ENCODE data around the gene VAPA. TPM values are rescaled to one million over a fixed set of nuclear protein-coding genes. Genes with fewer than 3 reads are reported as not detected.

Gene VAPA
- polyA plus RNA-seq, 3 donors, result 106 to 393 (median 334) TPM

DNA sequence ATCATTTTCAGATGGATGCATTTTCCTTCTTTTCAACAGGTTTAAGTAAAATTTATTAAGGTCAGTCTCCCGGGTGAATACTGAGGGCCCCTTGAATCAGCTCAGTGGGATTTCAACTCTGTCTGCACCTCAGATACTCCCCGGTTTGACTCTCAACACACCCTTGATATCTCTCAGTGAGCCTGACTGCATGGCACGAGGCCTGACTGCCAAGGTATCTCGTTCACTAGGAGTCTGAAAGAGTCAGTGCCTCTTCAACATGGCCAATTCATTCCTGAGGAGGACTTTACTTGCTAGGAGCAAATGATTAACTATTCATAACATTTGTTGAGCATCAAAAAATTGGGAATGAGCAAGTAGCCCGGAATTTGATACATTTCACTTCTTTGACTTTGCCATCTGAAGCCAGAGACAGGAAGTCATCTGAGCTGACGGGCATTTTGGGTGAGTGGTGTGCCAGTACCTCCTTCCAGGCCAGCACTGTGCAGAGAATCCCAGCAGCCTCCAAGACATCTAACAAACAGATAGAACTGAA, 81.0 kb downstream of the VAPA start:
- H3K36me3 ChIP-seq (replicated peaks in 1 of 2; ENCODE audit: control insufficient read depth in 1 of 2, insufficient read depth in 2 of 2, low read length in 2 of 2), result no peaks in the 10 kb centered on the region
- no peak overlapping the region for H3K9ac ChIP-seq (ENCODE audit: insufficient read depth, low read length, poor library complexity, severe bottlenecking)
- H3K27me3 Mint-ChIP-seq (ENCODE audit: low read depth in 3 of 3), result peaks cover 6 to 11% (median 9%) of the 10 kb centered on the region in 3 donors
- H3K4me1 Mint-ChIP-seq, result peaks cover 25% of the 10 kb centered on the region
- 40% methylated on average over 1 of the region's 6 CpGs for WGBS (ENCODE audit: insufficient coverage)
- no peaks in the 10 kb centered on the region for H3K79me2 ChIP-seq (ENCODE audit: insufficient read depth, low read length)
- no peak overlapping the region for H3K4me3 ChIP-seq (replicated peaks in 1 of 3; ENCODE audit: low read depth in 2 of 3, low read length in 3 of 3)
- no peak overlapping the region for H3K4me2 ChIP-seq (replicated peaks; ENCODE audit: extremely low read depth, low read length, poor library complexity, severe bottlenecking)
- peaks cover 6 to 30% of the 10 kb centered on the region in 2 donors for H3K9me3 ChIP-seq (replicated peaks in 1 of 2; ENCODE audit: control insufficient read depth in 1 of 2, insufficient read depth in 1 of 2, low read length in 2 of 2)
- intact Hi-C loops (cut with micrococcal nuclease), result no loop called here
- peaks cover 18 to 19% of the 10 kb centered on the region in 2 donors for H3K4me1 ChIP-seq (ENCODE audit: control insufficient read depth in 1 of 2, insufficient read depth in 2 of 2, low read length in 2 of 2)
- TF ChIP-seq, protein P1, sequence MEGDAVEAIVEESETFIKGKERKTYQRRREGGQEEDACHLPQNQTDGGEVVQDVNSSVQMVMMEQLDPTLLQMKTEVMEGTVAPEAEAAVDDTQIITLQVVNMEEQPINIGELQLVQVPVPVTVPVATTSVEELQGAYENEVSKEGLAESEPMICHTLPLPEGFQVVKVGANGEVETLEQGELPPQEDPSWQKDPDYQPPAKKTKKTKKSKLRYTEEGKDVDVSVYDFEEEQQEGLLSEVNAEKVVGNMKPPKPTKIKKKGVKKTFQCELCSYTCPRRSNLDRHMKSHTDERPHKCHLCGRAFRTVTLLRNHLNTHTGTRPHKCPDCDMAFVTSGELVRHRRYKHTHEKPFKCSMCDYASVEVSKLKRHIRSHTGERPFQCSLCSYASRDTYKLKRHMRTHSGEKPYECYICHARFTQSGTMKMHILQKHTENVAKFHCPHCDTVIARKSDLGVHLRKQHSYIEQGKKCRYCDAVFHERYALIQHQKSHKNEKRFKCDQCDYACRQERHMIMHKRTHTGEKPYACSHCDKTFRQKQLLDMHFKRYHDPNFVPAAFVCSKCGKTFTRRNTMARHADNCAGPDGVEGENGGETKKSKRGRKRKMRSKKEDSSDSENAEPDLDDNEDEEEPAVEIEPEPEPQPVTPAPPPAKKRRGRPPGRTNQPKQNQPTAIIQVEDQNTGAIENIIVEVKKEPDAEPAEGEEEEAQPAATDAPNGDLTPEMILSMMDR (IDR thresholded peaks at IDR 0.05), result no peak
- H2AFZ ChIP-seq (ENCODE audit: insufficient read depth, low read depth, low read length, poor library complexity, severe bottlenecking), result no peak overlapping the region
- H3K27ac Mint-ChIP-seq, result no peak overlapping the region
- no peak overlapping the region for H3K27ac ChIP-seq (ENCODE audit: low read depth in 1 of 2, low read length in 2 of 2)
- no peak for DNase-seq
- no peaks in the 10 kb centered on the region for H4K20me1 ChIP-seq (ENCODE audit: insufficient read depth, low read length)
- H3K36me3 Mint-ChIP-seq, result peaks cover 0 to 1% of the 10 kb centered on the region in 2 donors
- H3K4me3 Mint-ChIP-seq, result no peak overlapping the region
- no peaks in the 10 kb centered on the region for H3K27me3 ChIP-seq (ENCODE audit: control insufficient read depth in 2 of 2, insufficient read depth in 2 of 2, low read length in 2 of 2)
- H3K9me3 Mint-ChIP-seq, result peaks cover 11 to 26% (median 20%) of the 10 kb centered on the region in 7 donors

- TF ChIP-seq, protein P1 (IDR thresholded peaks at IDR 0.05), result no peak
- H3K36me3 ChIP-seq (replicated peaks in 1 of 2; ENCODE audit: control insufficient read depth in 1 of 2, insufficient read depth in 2 of 2, low read length in 2 of 2), result no peaks in the 10 kb centered on the region
- Mint-ChIP-seq H3K9me3 (peaks cover 16 to 32% (median 27%) of the 10 kb centered on the region in 7 donors), H3K27me3 (ENCODE audit: low read depth in 3 of 3) (peaks cover 6 to 11% (median 7%) of the 10 kb centered on the region in 3 donors), H3K36me3 (peaks cover 0 to 1% of the 10 kb centered on the region in 2 donors), H3K4me1 (peaks cover 19% of the 10 kb centered on the region), H3K27ac (no peak overlapping the region), H3K4me3 (no peak overlapping the region)
- no peak for DNase-seq
- H3K4me1 ChIP-seq (ENCODE audit: control insufficient read depth in 1 of 2, insufficient read depth in 2 of 2, low read length in 2 of 2), result peaks cover 9 to 11% of the 10 kb centered on the region in 2 donors
- no peaks in the 10 kb centered on the region for H4K20me1 ChIP-seq (ENCODE audit: insufficient read depth, low read length)
- no peak overlapping the region for H3K9ac ChIP-seq (ENCODE audit: insufficient read depth, low read length, poor library complexity, severe bottlenecking)
- intact Hi-C loops (cut with micrococcal nuclease), result no loop called here
- no peak overlapping the region for H2AFZ ChIP-seq (ENCODE audit: insufficient read depth, low read depth, low read length, poor library complexity, severe bottlenecking)
- H3K4me2 ChIP-seq (replicated peaks; ENCODE audit: extremely low read depth, low read length, poor library complexity, severe bottlenecking), result no peak overlapping the region
- no peaks in the 10 kb centered on the region for H3K79me2 ChIP-seq (ENCODE audit: insufficient read depth, low read length)
- H3K27me3 ChIP-seq (ENCODE audit: control insufficient read depth in 2 of 2, insufficient read depth in 2 of 2, low read length in 2 of 2), result no peaks in the 10 kb centered on the region
- 88% methylated on average over 1 of the region's 2 CpGs for WGBS (ENCODE audit: insufficient coverage)
- H3K9me3 ChIP-seq (replicated peaks in 1 of 2; ENCODE audit: control insufficient read depth in 1 of 2, insufficient read depth in 1 of 2, low read length in 2 of 2), result peaks cover 9 to 37% of the 10 kb centered on the region in 2 donors
- H3K27ac ChIP-seq (ENCODE audit: low read depth in 1 of 2, low read length in 2 of 2), result no peak overlapping the region
- H3K4me3 ChIP-seq (replicated peaks in 1 of 3; ENCODE audit: low read depth in 2 of 3, low read length in 3 of 3), result no peak overlapping the region
These were observed 81.8 kb downstream of the VAPA start for GRCh38 chr18:9995631-9996030.

Measured in CD14-positive monocyte (primary cell).